A673 (cell line): Measurements from ENCODE around the gene GALNT10. TPM values are rescaled to one million over a fixed set of nuclear protein-coding genes. Genes with fewer than 3 reads are reported as not detected.

Experiments
- BruUV-seq: library from RNA; stranded (reverse); fragments of 400-500 nt; replicated peaks from 2 replicates; lab custom pipeline; 2021; lab: Mats Ljungman, UMichigan
- CTCF ChIA-PET: fragments of 300-600 bp; sonication (Branson Sonifier 250); formaldehyde crosslinking; loops from one replicate; lab custom pipeline; 2022; ENCODE audit warnings: antibody characterized with exemption; lab: Charles Lee
- POLR2A ChIA-PET: fragments of 300-600 bp; sonication (Branson Sonifier 250); formaldehyde crosslinking; loops from one replicate; lab custom pipeline; 2022; ENCODE audit warnings: antibody characterized with exemption; ENCODE audit not compliant: low non-redundant PET; lab: Charles Lee
- DNase-seq: peaks from one replicate; pipeline ENCODE4 v3.0.0-alpha.2; 2015; ENCODE audit warnings: low spot score
- H3K27ac ChIP-seq: fragments of 200-600 bp; sonication (generic); 2 replicates; pipeline ENCODE4 v1.5.1; 2016; ENCODE audit warnings: mixed run types, low read depth, mild to moderate bottlenecking, mixed read lengths, antibody characterized with exemption, low read length; ENCODE audit not compliant: poor library complexity, severe bottlenecking
- H3K27me3 ChIP-seq: fragments of 200-600 bp; sonication (generic); replicated peaks from 2 replicates; pipeline ENCODE4 v1.6.1; 2017; ENCODE audit warnings: mixed run types, low read depth, mild to moderate bottlenecking, mixed read lengths, antibody characterized with exemption, low read length; ENCODE audit not compliant: insufficient read depth, poor library complexity
- H3K36me3 ChIP-seq: fragments of 200-600 bp; sonication (generic); 2 replicates; pipeline ENCODE4 v1.6.1; 2016; ENCODE audit warnings: mixed run types, mild to moderate bottlenecking, mixed read lengths, antibody characterized with exemption, low read length; ENCODE audit not compliant: insufficient read depth, poor library complexity, severe bottlenecking
- H3K4me1 ChIP-seq: fragments of 200-600 bp; sonication (generic); 2 replicates; pipeline ENCODE4 v1.6.1; 2017; ENCODE audit warnings: mixed run types, mild to moderate bottlenecking, mixed read lengths, antibody characterized with exemption, low read length; ENCODE audit not compliant: insufficient read depth, poor library complexity, severe bottlenecking
- H3K4me3 ChIP-seq: fragments of 200-600 bp; sonication (generic); 2 replicates; pipeline ENCODE4 v1.5.1; 2016; ENCODE audit warnings: low read depth, mixed run types, mild to moderate bottlenecking, mixed read lengths, low read length; ENCODE audit not compliant: poor library complexity, severe bottlenecking
- H3K9me3 ChIP-seq: fragments of 200-600 bp; sonication (generic); 2 replicates; pipeline ENCODE4 v1.6.1; 2016; ENCODE audit warnings: mixed run types, low read depth, mild to moderate bottlenecking, mixed read lengths, antibody characterized with exemption, low read length; ENCODE audit not compliant: poor library complexity, severe bottlenecking
- EZH2 ChIP-seq: fragments of 200-600 bp; sonication (generic); IDR thresholded peaks from 2 replicates; pipeline ENCODE4 v1.6.1; 2017; ENCODE audit warnings: borderline replicate concordance, low read depth, mild to moderate bottlenecking, mixed read lengths, antibody characterized with exemption, low read length; ENCODE audit not compliant: poor library complexity, severe bottlenecking
- intact Hi-C: fragments of 100-400 bp; cut with micrococcal nuclease; formaldehyde crosslinking; loops from one replicate; pipeline ENCODE4 v1.10.0; 2022; ENCODE audit not compliant: unreplicated experiment
- total RNA-seq: library from RNA; stranded (reverse); gene quantifications from 2 replicates; pipeline ENCODE4 v1.2.3, GENCODE V29; 2021
- TF ChIP-seq, protein P1 (sequence below): fragments of 300-800, 200-600 bp; sonication (generic); conservative IDR thresholded peaks from 2 replicates; pipeline ENCODE4 v1.5.1; 2017; ENCODE audit warnings: low read depth, mild to moderate bottlenecking, antibody characterized with exemption, low read length, moderate library complexity, mixed read lengths

GALNT10 gene
- total RNA-seq, 1 experiment from 2014 or later: 17.9 TPM

DNA sequence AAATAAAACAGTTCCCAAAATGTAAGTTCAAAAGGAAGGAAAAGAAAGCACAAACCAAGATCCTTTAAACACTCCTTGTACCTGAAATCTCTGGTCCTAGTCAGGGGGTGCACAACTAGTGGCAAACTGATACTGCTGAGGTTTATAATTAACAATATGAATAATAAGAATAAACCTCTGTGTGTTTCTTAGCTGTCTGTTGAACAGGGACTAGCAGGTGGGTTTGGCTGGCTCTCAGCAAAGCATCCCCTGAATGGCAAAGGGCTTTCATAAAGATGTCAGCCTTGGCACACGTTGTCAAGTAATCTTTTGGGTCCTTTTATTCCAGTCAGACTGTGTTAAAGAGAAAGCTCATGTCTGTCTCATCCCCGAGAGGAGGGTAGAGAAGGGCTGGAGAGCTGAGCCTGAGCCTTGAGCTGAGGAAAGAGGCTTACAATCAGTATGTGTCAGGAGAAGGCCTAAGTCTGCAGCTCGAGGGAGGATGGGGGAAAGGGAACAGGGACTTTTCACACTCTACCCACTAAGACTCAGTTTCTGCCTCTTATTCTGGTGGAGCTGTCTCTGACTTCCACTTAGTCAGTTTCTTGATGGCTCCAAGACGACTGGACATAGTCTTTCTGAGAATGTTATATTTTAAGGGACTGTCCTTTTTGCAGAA, 123.0 kb downstream of the GALNT10 start:
- no peaks in the 10 kb centered on the region for H3K4me1 ChIP-seq
- no peak overlapping the region for H3K4me3 ChIP-seq
- intact Hi-C loops: no loop called here
- TF ChIP-seq EZH2: no peak
- TF ChIP-seq, protein P1, sequence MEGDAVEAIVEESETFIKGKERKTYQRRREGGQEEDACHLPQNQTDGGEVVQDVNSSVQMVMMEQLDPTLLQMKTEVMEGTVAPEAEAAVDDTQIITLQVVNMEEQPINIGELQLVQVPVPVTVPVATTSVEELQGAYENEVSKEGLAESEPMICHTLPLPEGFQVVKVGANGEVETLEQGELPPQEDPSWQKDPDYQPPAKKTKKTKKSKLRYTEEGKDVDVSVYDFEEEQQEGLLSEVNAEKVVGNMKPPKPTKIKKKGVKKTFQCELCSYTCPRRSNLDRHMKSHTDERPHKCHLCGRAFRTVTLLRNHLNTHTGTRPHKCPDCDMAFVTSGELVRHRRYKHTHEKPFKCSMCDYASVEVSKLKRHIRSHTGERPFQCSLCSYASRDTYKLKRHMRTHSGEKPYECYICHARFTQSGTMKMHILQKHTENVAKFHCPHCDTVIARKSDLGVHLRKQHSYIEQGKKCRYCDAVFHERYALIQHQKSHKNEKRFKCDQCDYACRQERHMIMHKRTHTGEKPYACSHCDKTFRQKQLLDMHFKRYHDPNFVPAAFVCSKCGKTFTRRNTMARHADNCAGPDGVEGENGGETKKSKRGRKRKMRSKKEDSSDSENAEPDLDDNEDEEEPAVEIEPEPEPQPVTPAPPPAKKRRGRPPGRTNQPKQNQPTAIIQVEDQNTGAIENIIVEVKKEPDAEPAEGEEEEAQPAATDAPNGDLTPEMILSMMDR: no peak
- H3K36me3 ChIP-seq: no peaks in the 10 kb centered on the region
- DNase-seq: no peak
- BruUV-seq: no TSS peak
- CTCF ChIA-PET: no interaction called here
- H3K27me3 ChIP-seq: no peaks in the 10 kb centered on the region
- POLR2A ChIA-PET: interaction anchor here (0.6 kb wide), 1 partner anchor 26 kb away, joined by 9 read pairs; no protein-coding TSS in a partner anchor
- no peak overlapping the region for H3K27ac ChIP-seq
- no peaks in the 10 kb centered on the region for H3K9me3 ChIP-seq

DNA sequence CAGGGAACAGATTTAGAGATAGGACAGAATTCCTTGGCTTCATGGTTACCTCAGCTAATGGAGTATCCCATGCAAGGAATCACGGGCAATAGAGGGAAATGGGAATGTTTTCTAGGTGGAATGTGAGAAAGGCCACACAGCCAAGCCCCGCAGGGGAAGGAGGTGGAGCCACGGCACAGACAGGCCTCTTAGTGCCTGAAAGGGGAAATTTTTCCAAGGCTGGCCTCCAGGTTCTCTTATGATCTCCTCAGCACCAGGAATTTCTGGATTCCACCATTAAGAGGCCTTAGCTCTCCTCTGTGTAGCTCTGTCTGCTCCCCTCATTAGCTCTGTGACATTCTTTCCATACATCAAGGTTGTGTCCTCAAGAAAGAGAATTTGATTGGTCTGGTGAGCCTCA, 124.7 kb downstream of the GALNT10 start:
- H3K36me3 ChIP-seq: no peaks in the 10 kb centered on the region
- no peaks in the 10 kb centered on the region for H3K9me3 ChIP-seq
- POLR2A ChIA-PET: no interaction called here
- intact Hi-C loops: no loop called here
- DNase-seq: no peak
- BruUV-seq: no TSS peak
- CTCF ChIA-PET: no interaction called here
- TF ChIP-seq, protein P1: no peak
- no peak for TF ChIP-seq EZH2
- H3K4me3 ChIP-seq: no peak overlapping the region
- H3K4me1 ChIP-seq: no peaks in the 10 kb centered on the region
- H3K27ac ChIP-seq: no peak overlapping the region
- H3K27me3 ChIP-seq: no peaks in the 10 kb centered on the region

DNA sequence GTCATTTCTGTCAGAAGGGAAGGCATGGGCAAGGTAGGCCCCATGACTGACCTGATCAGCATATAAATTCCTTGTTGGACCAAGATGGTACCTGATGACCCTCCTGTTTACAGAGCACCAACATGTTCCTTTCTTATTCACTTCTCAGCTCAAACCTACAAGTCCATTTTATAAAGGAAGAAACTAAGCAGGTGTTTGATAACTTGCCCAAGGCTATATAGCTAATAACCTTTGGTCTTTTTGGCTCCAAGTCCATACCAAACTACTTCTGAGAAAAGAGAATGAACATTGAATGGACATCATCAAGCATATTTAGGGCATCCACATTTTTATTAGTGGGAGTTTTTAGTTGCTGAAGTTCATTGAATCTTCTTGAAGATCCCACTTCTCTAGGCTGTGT, 125.2 kb downstream of the GALNT10 start:
- POLR2A ChIA-PET: no interaction called here
- H3K27me3 ChIP-seq: no peaks in the 10 kb centered on the region
- no peak overlapping the region for H3K27ac ChIP-seq
- intact Hi-C loops: no loop called here
- H3K4me3 ChIP-seq: no peak overlapping the region
- CTCF ChIA-PET: no interaction called here
- BruUV-seq: no TSS peak
- no peak for DNase-seq
- TF ChIP-seq, protein P1: no peak
- TF ChIP-seq EZH2: no peak
- H3K9me3 ChIP-seq: no peaks in the 10 kb centered on the region
- H3K4me1 ChIP-seq: no peaks in the 10 kb centered on the region
- H3K36me3 ChIP-seq: no peaks in the 10 kb centered on the region
